Measurements from ENCODE around the gene OAS1.
A peak's percentile ranks its signal among the peaks of the same experiment; 100 is the strongest.

The OAS1 gene

GRCh38 chr12:112944024-112944690 lies 37.4 kb downstream of the OAS1 start:
- no peak for DNase-seq (ENCODE audit: low spot score)
- Histone ChIP-seq H3K9me3 (replicated peaks in 1 of 2; ENCODE audit: control insufficient read depth in 2 of 2, insufficient read depth in 1 of 2, low read depth in 1 of 2, low read length in 2 of 2) (peaks cover 0 to 1% of the 10 kb centered on the region in 2 donors), H3K9ac (ENCODE audit: low read depth, low read length, poor library complexity) (peak overlapping the region; percentile 9), H3K27ac (replicated peaks; ENCODE audit: low read length) (no peak overlapping the region), H2AK5ac (ENCODE audit: low read depth, low read length) (peak overlapping the region; percentile 44), H2AFZ (ENCODE audit: low read length) (no peak overlapping the region), H3K4me1 (ENCODE audit: control insufficient read depth in 2 of 2, insufficient read depth in 1 of 2, low read depth in 1 of 2, low read length in 2 of 2) (peaks cover 0 to 5% of the 10 kb centered on the region in 2 donors), H2BK15ac (ENCODE audit: low read length) (no peak overlapping the region), H3K4me2 (ENCODE audit: insufficient read depth, low read length, poor library complexity, severe bottlenecking) (no peak overlapping the region), H2BK12ac (ENCODE audit: low read length) (no peak overlapping the region), H3K14ac (ENCODE audit: low read length) (no peak overlapping the region), H2BK120ac (ENCODE audit: low read depth, low read length) (no peak overlapping the region), H4K8ac (ENCODE audit: low read depth, low read length) (no peak overlapping the region), H3K18ac (ENCODE audit: low read length) (peak overlapping the region; percentile 48), H3K79me1 (ENCODE audit: low read depth, low read length) (no peaks in the 10 kb centered on the region), H3K23ac (ENCODE audit: low read depth, low read length, poor library complexity) (no peak overlapping the region), H4K91ac (ENCODE audit: low read depth, low read length, poor library complexity) (no peak overlapping the region), H3K27me3 (ENCODE audit: control insufficient read depth in 3 of 3, insufficient read depth in 3 of 3, low read depth in 1 of 3, low read length in 3 of 3) (peaks cover 0 to 10% (median 7%) of the 10 kb centered on the region in 3 experiments), H3K36me3 (replicated peaks in 1 of 2; ENCODE audit: control insufficient read depth in 2 of 2, insufficient read depth in 2 of 2, low read length in 2 of 2) (no peaks in the 10 kb centered on the region), H3K4me3 (ENCODE audit: low read length in 2 of 2) (no peak overlapping the region), H3K4ac (ENCODE audit: low read length) (no peak overlapping the region), H2BK5ac (ENCODE audit: low read length) (no peak overlapping the region)
- WGBS, 2 donors (ENCODE audit: extremely low coverage in 2 of 2, insufficient read length in 2 of 2, insufficient replicate concordance in 1 of 2), result no CpG with 5 or more reads among the region's 15 CpGs

- H3K23ac ChIP-seq (ENCODE audit: low read depth, low read length, poor library complexity), result no peak overlapping the region
- no peak overlapping the region for H3K18ac ChIP-seq (ENCODE audit: low read length)
- no peak overlapping the region for H3K4me2 ChIP-seq (ENCODE audit: insufficient read depth, low read length, poor library complexity, severe bottlenecking)
- H2AK5ac ChIP-seq (ENCODE audit: low read depth, low read length), result no peak overlapping the region
- no peak overlapping the region for H4K91ac ChIP-seq (ENCODE audit: low read depth, low read length, poor library complexity)
- H3K9me3 ChIP-seq (replicated peaks in 1 of 2; ENCODE audit: control insufficient read depth in 2 of 2, insufficient read depth in 1 of 2, low read depth in 1 of 2, low read length in 2 of 2), result peaks cover 0 to 1% of the 10 kb centered on the region in 2 donors
- H3K4me3 ChIP-seq (ENCODE audit: low read length in 2 of 2), result no peak overlapping the region
- no CpG with 5 or more reads among the region's 4 CpGs for WGBS, 2 donors (ENCODE audit: extremely low coverage in 2 of 2, insufficient read length in 2 of 2, insufficient replicate concordance in 1 of 2)
- no peaks in the 10 kb centered on the region for H3K79me1 ChIP-seq (ENCODE audit: low read depth, low read length)
- no peak overlapping the region for H2BK12ac ChIP-seq (ENCODE audit: low read length)
- no peak overlapping the region for H3K4ac ChIP-seq (ENCODE audit: low read length)
- H2BK120ac ChIP-seq (ENCODE audit: low read depth, low read length), result no peak overlapping the region
- no peak overlapping the region for H2BK15ac ChIP-seq (ENCODE audit: low read length)
- no peak overlapping the region for H2BK5ac ChIP-seq (ENCODE audit: low read length)
- H2AFZ ChIP-seq (ENCODE audit: low read length), result no peak overlapping the region
- no peak overlapping the region for H3K14ac ChIP-seq (ENCODE audit: low read length)
- no peaks in the 10 kb centered on the region for H3K4me1 ChIP-seq (ENCODE audit: control insufficient read depth in 2 of 2, insufficient read depth in 1 of 2, low read depth in 1 of 2, low read length in 2 of 2)
- H3K27ac ChIP-seq (replicated peaks; ENCODE audit: low read length), result no peak overlapping the region
- no peaks in the 10 kb centered on the region for H3K36me3 ChIP-seq (replicated peaks in 1 of 2; ENCODE audit: control insufficient read depth in 2 of 2, insufficient read depth in 2 of 2, low read length in 2 of 2)
- no peak overlapping the region for H4K8ac ChIP-seq (ENCODE audit: low read depth, low read length)
- DNase-seq (ENCODE audit: low spot score), result no peak
- no peak overlapping the region for H3K9ac ChIP-seq (ENCODE audit: low read depth, low read length, poor library complexity)
- no peaks in the 10 kb centered on the region for H3K27me3 ChIP-seq (ENCODE audit: control insufficient read depth in 3 of 3, insufficient read depth in 3 of 3, low read depth in 1 of 3, low read length in 3 of 3)
Observed at GRCh38 chr12:112945515-112945914, 38.8 kb downstream of the OAS1 start.

- H3K4ac ChIP-seq (ENCODE audit: low read length), result no peak overlapping the region
- H3K27ac ChIP-seq (replicated peaks; ENCODE audit: low read length), result no peak overlapping the region
- no peak overlapping the region for H2BK120ac ChIP-seq (ENCODE audit: low read depth, low read length)
- no peak overlapping the region for H3K4me3 ChIP-seq (ENCODE audit: low read length in 2 of 2)
- H3K9ac ChIP-seq (ENCODE audit: low read depth, low read length, poor library complexity), result no peak overlapping the region
- no CpG with 5 or more reads among the region's 14 CpGs for WGBS, 2 donors (ENCODE audit: extremely low coverage in 2 of 2, insufficient read length in 2 of 2, insufficient replicate concordance in 1 of 2)
- no peaks in the 10 kb centered on the region for H3K36me3 ChIP-seq (replicated peaks in 1 of 2; ENCODE audit: control insufficient read depth in 2 of 2, insufficient read depth in 2 of 2, low read length in 2 of 2)
- H2AK5ac ChIP-seq (ENCODE audit: low read depth, low read length), result no peak overlapping the region
- no peak overlapping the region for H2BK15ac ChIP-seq (ENCODE audit: low read length)
- H3K4me1 ChIP-seq (ENCODE audit: control insufficient read depth in 2 of 2, insufficient read depth in 1 of 2, low read depth in 1 of 2, low read length in 2 of 2), result no peaks in the 10 kb centered on the region
- no peak overlapping the region for H3K18ac ChIP-seq (ENCODE audit: low read length)
- H3K23ac ChIP-seq (ENCODE audit: low read depth, low read length, poor library complexity), result no peak overlapping the region
- no peak overlapping the region for H2AFZ ChIP-seq (ENCODE audit: low read length)
- H2BK12ac ChIP-seq (ENCODE audit: low read length), result no peak overlapping the region
- no peak for DNase-seq (ENCODE audit: low spot score)
- H2BK5ac ChIP-seq (ENCODE audit: low read length), result no peak overlapping the region
- no peak overlapping the region for H3K4me2 ChIP-seq (ENCODE audit: insufficient read depth, low read length, poor library complexity, severe bottlenecking)
- no peak overlapping the region for H4K8ac ChIP-seq (ENCODE audit: low read depth, low read length)
- no peaks in the 10 kb centered on the region for H3K27me3 ChIP-seq (ENCODE audit: control insufficient read depth in 3 of 3, insufficient read depth in 3 of 3, low read depth in 1 of 3, low read length in 3 of 3)
- no peaks in the 10 kb centered on the region for H3K79me1 ChIP-seq (ENCODE audit: low read depth, low read length)
- peaks cover 0 to 1% of the 10 kb centered on the region in 2 donors for H3K9me3 ChIP-seq (replicated peaks in 1 of 2; ENCODE audit: control insufficient read depth in 2 of 2, insufficient read depth in 1 of 2, low read depth in 1 of 2, low read length in 2 of 2)
- no peak overlapping the region for H4K91ac ChIP-seq (ENCODE audit: low read depth, low read length, poor library complexity)
- H3K14ac ChIP-seq (ENCODE audit: low read length), result no peak overlapping the region
Observed at GRCh38 chr12:112946236-112947000, 39.7 kb downstream of the OAS1 start.

DNA sequence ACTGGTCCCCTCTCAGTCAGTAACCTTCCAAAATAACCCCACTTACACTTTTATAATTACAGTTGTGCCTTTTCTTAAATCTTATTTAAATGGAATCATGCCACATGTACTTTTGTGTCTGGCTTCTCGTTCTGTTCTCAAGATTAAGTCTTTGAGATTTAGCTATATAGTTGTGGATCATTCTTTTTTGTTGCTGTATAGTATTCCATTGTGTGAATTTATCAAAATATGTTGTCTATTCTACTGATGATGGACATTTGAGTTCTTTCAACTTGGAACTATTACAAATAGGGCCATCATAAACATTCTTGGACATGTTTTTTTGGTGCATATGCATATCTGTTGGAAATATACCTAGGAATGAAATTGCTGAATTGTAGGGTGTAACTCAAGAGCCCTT lies 40.6 kb downstream of the OAS1 start:
- H2AFZ ChIP-seq (ENCODE audit: low read length), result no peak overlapping the region
- no peak overlapping the region for H2BK5ac ChIP-seq (ENCODE audit: low read length)
- no peaks in the 10 kb centered on the region for H3K79me1 ChIP-seq (ENCODE audit: low read depth, low read length)
- no peak overlapping the region for H4K91ac ChIP-seq (ENCODE audit: low read depth, low read length, poor library complexity)
- H3K27me3 ChIP-seq (ENCODE audit: control insufficient read depth in 3 of 3, insufficient read depth in 3 of 3, low read depth in 1 of 3, low read length in 3 of 3), result no peaks in the 10 kb centered on the region
- no peak overlapping the region for H3K9ac ChIP-seq (ENCODE audit: low read depth, low read length, poor library complexity)
- no peak for DNase-seq (ENCODE audit: low spot score)
- no peak overlapping the region for H3K4ac ChIP-seq (ENCODE audit: low read length)
- no peaks in the 10 kb centered on the region for H3K36me3 ChIP-seq (replicated peaks in 1 of 2; ENCODE audit: control insufficient read depth in 2 of 2, insufficient read depth in 2 of 2, low read length in 2 of 2)
- peaks cover 0 to 1% of the 10 kb centered on the region in 2 donors for H3K9me3 ChIP-seq (replicated peaks in 1 of 2; ENCODE audit: control insufficient read depth in 2 of 2, insufficient read depth in 1 of 2, low read depth in 1 of 2, low read length in 2 of 2)
- H3K14ac ChIP-seq (ENCODE audit: low read length), result no peak overlapping the region
- H3K27ac ChIP-seq (replicated peaks; ENCODE audit: low read length), result no peak overlapping the region
- no peak overlapping the region for H2AK5ac ChIP-seq (ENCODE audit: low read depth, low read length)
- H2BK15ac ChIP-seq (ENCODE audit: low read length), result no peak overlapping the region
- H3K18ac ChIP-seq (ENCODE audit: low read length), result no peak overlapping the region
- H3K4me2 ChIP-seq (ENCODE audit: insufficient read depth, low read length, poor library complexity, severe bottlenecking), result no peak overlapping the region
- H3K4me1 ChIP-seq (ENCODE audit: control insufficient read depth in 2 of 2, insufficient read depth in 1 of 2, low read depth in 1 of 2, low read length in 2 of 2), result no peaks in the 10 kb centered on the region
- no peak overlapping the region for H4K8ac ChIP-seq (ENCODE audit: low read depth, low read length)
- no CpG with 5 or more reads among the region's 1 CpG for WGBS, 2 donors (ENCODE audit: extremely low coverage in 2 of 2, insufficient read length in 2 of 2, insufficient replicate concordance in 1 of 2)
- no peak overlapping the region for H2BK12ac ChIP-seq (ENCODE audit: low read length)
- no peak overlapping the region for H3K4me3 ChIP-seq (ENCODE audit: low read length in 2 of 2)
- no peak overlapping the region for H2BK120ac ChIP-seq (ENCODE audit: low read depth, low read length)
- H3K23ac ChIP-seq (ENCODE audit: low read depth, low read length, poor library complexity), result no peak overlapping the region
